Measurements from ENCODE around the gene LMF2. TPM values are rescaled to one million over a fixed set of nuclear protein-coding genes. Genes with fewer than 3 reads are reported as not detected.

Gene LMF2
- total RNA-seq, 4 donors from 2014 or later = 19.7 to 61.3 (median 32.0) TPM

DNA sequence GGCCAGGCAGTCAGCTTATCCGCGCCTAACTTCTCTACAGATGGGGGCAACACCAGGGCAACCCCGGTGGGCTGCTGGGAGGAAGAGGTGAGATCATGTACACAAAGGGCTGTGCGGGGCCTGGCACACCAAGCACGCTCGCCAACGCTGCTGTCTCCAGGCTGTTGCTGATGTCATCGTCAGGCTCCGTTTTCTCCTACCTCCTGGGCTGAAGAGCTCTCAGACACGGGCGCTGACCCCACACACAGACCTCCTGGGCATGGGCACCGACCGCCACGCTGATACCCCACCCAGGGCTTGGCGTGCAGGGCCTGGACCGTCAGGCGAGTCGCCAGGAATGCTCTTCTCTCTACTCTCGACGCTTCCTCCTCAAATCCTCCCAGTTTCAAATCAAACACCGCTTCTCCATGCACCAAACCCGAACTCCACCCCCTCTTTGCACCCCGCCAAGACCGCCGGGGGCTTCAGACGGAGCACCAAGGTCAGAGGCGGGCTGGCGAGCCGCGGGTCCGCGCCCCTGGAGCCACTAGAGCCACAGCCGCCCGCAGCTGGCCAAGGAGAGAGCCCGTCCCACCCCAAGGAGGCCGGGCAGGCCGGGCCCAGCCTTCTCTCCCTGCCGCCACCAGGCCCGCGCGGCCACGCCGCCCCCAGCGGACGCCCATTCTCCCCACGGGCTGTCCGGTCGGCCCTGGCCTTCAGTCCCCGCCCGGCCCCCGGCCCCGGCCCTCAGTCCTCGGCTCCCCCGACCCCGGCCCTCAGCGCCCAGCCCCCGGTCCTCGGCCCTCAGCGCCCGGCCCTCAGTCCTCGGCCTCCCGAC lies 33.4 kb downstream of the LMF2 start:
- DNase-seq = no peak
- Histone ChIP-seq H3K4me1 (peaks cover 0 to 25% of the 10 kb centered on the region in 2 donors), H3K27me3 (no peaks in the 10 kb centered on the region), H3K4me3 (peak overlapping the region; percentile 43 to 98), H3K27ac (peak overlapping the region; percentile 66 to 74), H3K9me3 (no peaks in the 10 kb centered on the region), H3K36me3 (no peaks in the 10 kb centered on the region)
- intact Hi-C loops (cut with DNase I; ENCODE audit: low total_unique reads) = no loop called here
- no peak for TF ChIP-seq POLR2A (IDR thresholded peaks at IDR 0.05)
- no peak for TF ChIP-seq CTCF (IDR thresholded peaks at IDR 0.05)

DNA sequence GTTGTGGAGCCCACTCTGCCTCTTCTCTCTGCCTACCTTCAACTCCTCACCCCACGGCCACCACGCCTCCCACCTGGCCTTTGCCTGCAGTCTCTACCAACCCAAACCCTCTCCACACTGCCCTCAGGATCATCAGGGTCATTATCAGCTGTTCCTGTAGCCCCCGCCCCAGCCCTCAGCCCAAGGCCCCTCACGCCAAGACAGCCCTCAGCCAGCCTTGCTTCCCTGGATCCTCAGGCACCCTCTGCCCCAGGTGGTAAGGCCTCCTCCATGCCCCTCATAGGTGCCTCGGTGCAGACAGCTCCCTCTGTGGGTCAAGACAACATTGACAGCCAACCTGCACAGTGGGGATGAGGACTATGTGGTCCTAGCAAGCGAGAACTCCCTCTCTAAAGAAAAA lies 34.4 kb downstream of the LMF2 start:
- Histone ChIP-seq H3K9me3 (no peaks in the 10 kb centered on the region), H3K4me1 (peaks cover 0 to 25% of the 10 kb centered on the region in 2 donors), H3K27me3 (no peaks in the 10 kb centered on the region), H3K36me3 (no peaks in the 10 kb centered on the region), H3K4me3 (peak overlapping the region in 1 of 2 donors; percentile 98), H3K27ac (no peak overlapping the region)
- intact Hi-C loops (cut with DNase I; ENCODE audit: low total_unique reads) = no loop called here
- DNase-seq = no peak
- TF ChIP-seq CTCF (IDR thresholded peaks at IDR 0.05) (no peak), POLR2A (IDR thresholded peaks at IDR 0.05) (no peak)

DNA sequence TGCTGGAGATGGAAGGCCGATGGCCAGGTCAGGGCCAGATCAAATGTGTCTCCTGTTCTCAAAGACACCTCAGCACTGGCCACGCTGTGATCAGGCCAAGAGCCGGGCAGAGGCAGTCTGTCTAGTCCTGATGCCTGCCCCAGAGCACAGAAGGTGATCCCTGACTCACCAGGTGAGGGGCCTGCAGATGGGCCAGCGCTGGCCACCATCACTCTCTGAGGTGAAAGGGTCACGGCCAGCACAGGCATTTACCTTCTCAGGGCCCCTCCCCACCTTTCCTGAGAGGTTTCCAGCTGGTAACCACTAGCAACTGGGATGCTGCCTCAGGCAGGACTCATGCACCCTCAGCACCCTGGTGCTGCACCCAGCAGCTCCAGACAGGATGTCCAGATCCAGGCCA lies 35.5 kb downstream of the LMF2 start:
- Histone ChIP-seq H3K4me1 (peaks cover 0 to 25% of the 10 kb centered on the region in 2 donors), H3K36me3 (no peaks in the 10 kb centered on the region), H3K4me3 (no peak overlapping the region), H3K9me3 (no peaks in the 10 kb centered on the region), H3K27me3 (no peaks in the 10 kb centered on the region), H3K27ac (no peak overlapping the region)
- intact Hi-C loops (cut with DNase I; ENCODE audit: low total_unique reads) = no loop called here
- TF ChIP-seq CTCF (IDR thresholded peaks at IDR 0.05) (no peak), POLR2A (IDR thresholded peaks at IDR 0.05) (no peak)
- DNase-seq = no peak

DNA sequence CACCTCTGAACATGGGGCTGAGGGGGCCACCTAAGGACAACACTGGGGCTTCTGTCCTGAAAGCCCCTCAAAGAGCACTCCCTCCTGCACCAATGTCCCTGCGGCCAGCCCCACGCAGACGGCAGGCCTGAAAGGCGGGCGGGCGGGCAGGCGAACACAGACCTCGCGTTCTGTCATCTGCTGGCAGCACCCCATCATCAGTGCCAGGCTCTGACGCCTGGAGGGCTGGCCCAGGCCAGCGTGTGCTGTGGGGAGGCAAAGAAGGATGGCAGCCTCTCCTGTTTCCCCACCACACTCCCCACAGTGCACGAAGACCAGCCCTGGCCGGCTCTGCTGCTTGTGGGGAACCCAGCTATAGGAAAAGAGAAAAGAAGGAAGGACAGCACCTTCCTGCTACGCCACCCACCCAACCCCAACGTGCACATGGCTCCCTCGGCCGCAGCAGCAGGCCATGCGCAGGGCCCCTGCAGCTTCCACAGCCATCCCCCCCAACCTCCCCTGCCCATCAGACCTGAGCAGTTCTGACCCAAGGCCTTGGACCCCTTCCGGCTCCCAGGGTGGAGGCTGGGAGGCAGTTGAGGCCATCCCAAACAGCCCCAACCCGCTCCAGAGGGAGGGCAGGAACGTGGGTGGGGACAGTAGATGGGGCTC lies 36.2 kb downstream of the LMF2 start:
- Histone ChIP-seq H3K4me1 (peaks cover 0 to 25% of the 10 kb centered on the region in 2 donors), H3K27ac (no peak overlapping the region), H3K36me3 (no peaks in the 10 kb centered on the region), H3K27me3 (no peaks in the 10 kb centered on the region), H3K4me3 (no peak overlapping the region), H3K9me3 (no peaks in the 10 kb centered on the region)
- DNase-seq = no peak
- intact Hi-C loops (cut with DNase I; ENCODE audit: low total_unique reads) = no loop called here
- no peak for TF ChIP-seq POLR2A (IDR thresholded peaks at IDR 0.05)

DNA sequence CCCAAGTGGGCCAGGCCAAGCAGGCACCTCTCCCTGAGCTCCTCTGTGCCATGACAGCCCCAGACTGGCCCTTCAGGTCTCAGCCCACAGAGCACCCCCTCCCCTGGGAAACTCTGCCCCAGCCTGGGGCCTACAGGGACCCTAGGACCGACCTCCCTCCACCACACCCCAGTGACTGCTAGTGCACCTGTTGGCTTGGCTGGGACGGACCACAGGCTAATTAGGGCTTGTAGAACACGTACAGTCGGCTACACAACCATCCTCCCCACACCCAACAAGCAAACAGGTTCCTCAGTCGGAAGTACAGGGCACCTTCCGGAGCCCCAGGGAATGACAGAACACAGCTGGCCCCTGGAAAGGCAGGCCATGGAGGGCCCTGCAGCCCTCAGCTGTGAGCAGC lies 37.0 kb downstream of the LMF2 start:
- Histone ChIP-seq H3K4me1 (peaks cover 0 to 25% of the 10 kb centered on the region in 2 donors), H3K36me3 (no peaks in the 10 kb centered on the region), H3K27me3 (no peaks in the 10 kb centered on the region), H3K4me3 (no peak overlapping the region), H3K27ac (no peak overlapping the region), H3K9me3 (no peaks in the 10 kb centered on the region)
- TF ChIP-seq POLR2A (IDR thresholded peaks at IDR 0.05) (no peak), CTCF (IDR thresholded peaks at IDR 0.05) (no peak)
- no peak for DNase-seq
- intact Hi-C loops (cut with DNase I; ENCODE audit: low total_unique reads) = no loop called here

Measured in uterus (tissue), 4 donors.